Sigmoid colon (tissue), 7 donors: ENCODE results near the gene IQCK. TPM values are rescaled to one million over a fixed set of nuclear protein-coding genes. Genes with fewer than 3 reads are reported as not detected.

Experiments
- DNase-seq: peaks from one replicate; pipeline ENCODE4 v3.0.0-alpha.2; 2019
- H3K27ac ChIP-seq, 4 donors: fragments of 200-600 bp; sonication (generic); one replicate each; pipeline ENCODE4 v1.5.1; 2016 to 2019; ENCODE audit warnings: mild to moderate bottlenecking in 1 of 4
- H3K27me3 ChIP-seq, 3 donors: fragments of 200-600 bp; sonication (generic); one replicate each; pipeline ENCODE4 v1.5.1; 2019; ENCODE audit warnings: mild to moderate bottlenecking in 1 of 3
- H3K36me3 ChIP-seq, 4 donors: fragments of 200-600 bp; sonication (generic); one replicate each; pipeline ENCODE4 v1.5.1; 2016 to 2019
- H3K4me1 ChIP-seq, 4 donors: fragments of 200-600 bp; sonication (generic); one replicate each; pipeline ENCODE4 v1.5.1; 2017 to 2019
- H3K4me3 ChIP-seq, 4 donors: fragments of 200-600 bp; sonication (generic); one replicate each; pipeline ENCODE4 v1.5.1; 2017 to 2019; ENCODE audit warnings: mild to moderate bottlenecking in 2 of 4, moderate library complexity in 1 of 4
- H3K9me3 ChIP-seq, 4 donors: fragments of 200-600 bp in 3 of 4; sonication (generic) in 3 of 4; one replicate each; pipeline versions ENCODE4 v1.5.1 to v1.6.1; 2013 to 2019
- EP300 ChIP-seq, 4 donors: sonication (generic); formaldehyde crosslinking; IDR thresholded peaks; one replicate each; pipeline ENCODE4 v1.6.1; 2017; ENCODE audit warnings: antibody characterized with exemption in 4 of 4
- POLR2A ChIP-seq, 2 donors: fragments of 450-650 bp; IDR thresholded peaks; one replicate each; pipeline ENCODE4 v1.6.1; 2016; ENCODE audit warnings: antibody characterized with exemption in 2 of 2, mild to moderate bottlenecking in 2 of 2, moderate library complexity in 2 of 2
- POLR2AphosphoS5 ChIP-seq, 4 donors: sonication (generic); formaldehyde crosslinking; IDR thresholded peaks; one replicate each; pipeline ENCODE4 v1.6.1; 2017; ENCODE audit warnings: antibody characterized with exemption in 4 of 4
- WGBS, 2 donors: extraction: QIAGEN DNeasy Blood & Tissue Kit; methylation state at CpG; one replicate each; pipeline ENCODE4 v1.1.7; 2013; 5-methylcytosine and 5-hydroxymethylcytosine counted together
- intact Hi-C: fragments of 100-400 bp; cut with DNase I; formaldehyde crosslinking; loops from one replicate; pipeline ENCODE4 v1.15.1; 2023
- polyA plus RNA-seq, 3 donors: library from polyadenylated mRNA; stranded (reverse); fragments of 200-250 nt; gene quantifications; one replicate each; pipeline ENCODE4 v1.2.3, GENCODE V29; 2013
- total RNA-seq, 4 donors: library from RNA; depleted of rRNA; stranded (reverse); fragments of >200 nt; gene quantifications; one replicate each; pipeline ENCODE4 v1.1.0, GENCODE V29; 2016
- TF ChIP-seq, protein P1 (sequence below), 4 experiments: fragments of 450-650 bp in 3 of 4; fragments of 200-600 bp in 1 of 4; IDR thresholded peaks; one replicate each; pipeline ENCODE4 v1.5.1; 2016 to 2019; ENCODE audit warnings: antibody characterized with exemption in 4 of 4, mild to moderate bottlenecking in 3 of 4, moderate library complexity in 2 of 4
- donor health status: healthy with polysubstance abuse.
- donor health status: Bipolar disorder and iron deficiency.
- donor health status: healthy.

IQCK gene
- total and polyA plus RNA-seq, 7 donors: 5.1 to 16.6 (median 10.3) TPM

DNA sequence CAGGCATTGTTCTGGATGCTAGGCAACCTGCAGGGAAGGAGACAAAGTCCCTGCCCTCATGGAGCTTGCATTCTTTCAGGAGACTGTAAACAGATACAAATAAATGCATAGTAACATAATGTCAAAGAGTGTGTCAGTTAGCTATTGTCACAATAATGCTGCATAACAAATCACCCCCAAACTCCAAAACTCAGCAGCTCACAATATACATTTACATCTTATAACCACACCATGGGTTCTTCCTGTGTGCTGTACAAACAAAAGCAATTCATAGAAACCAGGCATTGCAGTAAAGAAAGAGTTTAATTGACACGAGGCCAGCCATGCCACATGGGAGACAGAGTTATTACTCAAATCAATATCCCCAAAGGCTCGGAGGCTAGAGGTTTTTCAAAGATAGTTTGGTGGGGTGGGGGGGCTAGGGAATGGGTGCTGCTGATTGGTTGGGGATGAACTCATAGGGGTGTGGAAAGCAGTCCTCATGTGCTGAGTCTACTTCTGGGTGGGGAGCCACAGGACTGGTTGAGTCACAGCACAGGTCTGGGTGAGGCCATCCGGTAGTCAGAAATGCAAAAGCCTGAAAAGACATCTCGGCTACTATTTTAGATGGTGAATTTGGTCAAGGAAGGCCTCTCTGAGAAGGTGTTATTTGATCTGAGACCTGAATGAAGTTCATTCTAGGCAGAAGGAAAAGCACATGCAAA is 87.5 kb downstream of the IQCK start:
- no peaks in the 10 kb centered on the region for H3K36me3 ChIP-seq
- no peak overlapping the region for H3K27ac ChIP-seq
- H3K27me3 ChIP-seq: no peaks in the 10 kb centered on the region
- no peaks in the 10 kb centered on the region for H3K9me3 ChIP-seq
- no peaks in the 10 kb centered on the region for H3K4me1 ChIP-seq
- intact Hi-C loops: no loop called here
- no peak for TF ChIP-seq POLR2A (IDR thresholded peaks at IDR 0.05)
- TF ChIP-seq, protein P1, sequence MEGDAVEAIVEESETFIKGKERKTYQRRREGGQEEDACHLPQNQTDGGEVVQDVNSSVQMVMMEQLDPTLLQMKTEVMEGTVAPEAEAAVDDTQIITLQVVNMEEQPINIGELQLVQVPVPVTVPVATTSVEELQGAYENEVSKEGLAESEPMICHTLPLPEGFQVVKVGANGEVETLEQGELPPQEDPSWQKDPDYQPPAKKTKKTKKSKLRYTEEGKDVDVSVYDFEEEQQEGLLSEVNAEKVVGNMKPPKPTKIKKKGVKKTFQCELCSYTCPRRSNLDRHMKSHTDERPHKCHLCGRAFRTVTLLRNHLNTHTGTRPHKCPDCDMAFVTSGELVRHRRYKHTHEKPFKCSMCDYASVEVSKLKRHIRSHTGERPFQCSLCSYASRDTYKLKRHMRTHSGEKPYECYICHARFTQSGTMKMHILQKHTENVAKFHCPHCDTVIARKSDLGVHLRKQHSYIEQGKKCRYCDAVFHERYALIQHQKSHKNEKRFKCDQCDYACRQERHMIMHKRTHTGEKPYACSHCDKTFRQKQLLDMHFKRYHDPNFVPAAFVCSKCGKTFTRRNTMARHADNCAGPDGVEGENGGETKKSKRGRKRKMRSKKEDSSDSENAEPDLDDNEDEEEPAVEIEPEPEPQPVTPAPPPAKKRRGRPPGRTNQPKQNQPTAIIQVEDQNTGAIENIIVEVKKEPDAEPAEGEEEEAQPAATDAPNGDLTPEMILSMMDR (IDR thresholded peaks at IDR 0.05): no peak
- TF ChIP-seq POLR2AphosphoS5 (IDR thresholded peaks at IDR 0.05): no peak
- TF ChIP-seq EP300 (IDR thresholded peaks at IDR 0.05): no peak
- 91 to 93% methylated on average over 4 of the region's 4 CpGs for WGBS, 2 donors
- no peak overlapping the region for H3K4me3 ChIP-seq
- no peak for DNase-seq

DNA sequence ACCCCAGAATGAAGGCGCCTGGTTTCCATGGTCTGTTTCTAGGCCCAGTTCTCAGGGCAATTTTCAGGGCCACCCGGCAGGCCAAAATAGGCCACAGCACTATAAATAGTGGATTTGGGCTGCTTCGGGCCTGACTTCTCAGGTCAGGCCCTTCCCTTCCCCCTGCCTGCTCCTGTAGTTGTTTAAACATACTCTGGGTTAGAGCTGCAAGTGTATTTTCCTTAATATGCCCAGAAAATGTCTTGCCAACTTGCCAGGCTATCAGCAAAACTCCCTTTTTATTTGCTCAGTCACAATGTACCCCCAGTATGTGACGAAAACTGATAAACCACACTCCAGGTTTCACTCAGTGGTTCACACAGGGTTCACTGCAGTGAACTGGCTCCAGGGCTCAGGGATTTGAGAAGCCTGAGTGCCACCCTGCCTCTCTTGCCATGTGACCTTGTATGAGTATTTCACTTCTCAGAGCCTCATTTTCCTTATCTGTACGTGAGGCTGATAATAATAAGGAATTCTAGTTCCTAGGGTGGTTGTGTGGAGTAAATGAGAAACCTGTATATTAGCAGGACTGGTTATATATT is 90.1 kb downstream of the IQCK start:
- Histone ChIP-seq H3K4me3 (no peak overlapping the region), H3K27me3 (no peaks in the 10 kb centered on the region), H3K4me1 (no peaks in the 10 kb centered on the region), H3K36me3 (no peaks in the 10 kb centered on the region), H3K27ac (no peak overlapping the region), H3K9me3 (no peaks in the 10 kb centered on the region)
- intact Hi-C loops: no loop called here
- whole genome bisulfite sequencing, 2 donors: 69 to 72% methylated on average over 5 of the region's 5 CpGs
- peak; percentile 36 for DNase-seq
- TF ChIP-seq EP300 (IDR thresholded peaks at IDR 0.05): no peak

DNA sequence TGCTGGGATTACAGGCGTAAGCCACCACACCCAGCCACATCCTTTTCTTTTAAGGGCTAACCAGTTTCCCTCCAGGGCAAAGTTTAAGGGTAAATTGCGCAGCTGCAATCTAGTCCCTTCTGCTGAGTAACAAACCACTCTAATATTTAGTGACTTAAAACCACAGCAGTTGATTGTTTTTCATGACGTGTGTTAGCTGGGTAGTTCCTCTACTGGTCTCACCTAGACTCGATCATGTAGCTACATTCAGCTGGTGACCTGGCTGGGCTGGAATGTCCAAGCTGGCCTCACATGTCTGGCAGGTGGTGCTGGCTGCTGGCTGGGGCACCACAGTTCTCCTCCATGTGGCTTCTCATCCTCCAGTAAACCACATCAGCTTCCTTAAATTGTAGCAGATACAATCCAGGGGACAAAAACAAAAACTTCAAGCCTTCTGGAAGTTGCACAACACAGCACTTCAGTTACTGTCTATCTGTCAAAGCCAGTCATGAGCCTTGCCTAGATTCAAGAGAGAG is 91.1 kb downstream of the IQCK start:
- intact Hi-C loops: no loop called here
- peak overlapping the region in 1 of 4 donors; percentile 8 for H3K27ac ChIP-seq
- 68 to 70% methylated on average over 4 of the region's 4 CpGs for WGBS, 2 donors

DNA sequence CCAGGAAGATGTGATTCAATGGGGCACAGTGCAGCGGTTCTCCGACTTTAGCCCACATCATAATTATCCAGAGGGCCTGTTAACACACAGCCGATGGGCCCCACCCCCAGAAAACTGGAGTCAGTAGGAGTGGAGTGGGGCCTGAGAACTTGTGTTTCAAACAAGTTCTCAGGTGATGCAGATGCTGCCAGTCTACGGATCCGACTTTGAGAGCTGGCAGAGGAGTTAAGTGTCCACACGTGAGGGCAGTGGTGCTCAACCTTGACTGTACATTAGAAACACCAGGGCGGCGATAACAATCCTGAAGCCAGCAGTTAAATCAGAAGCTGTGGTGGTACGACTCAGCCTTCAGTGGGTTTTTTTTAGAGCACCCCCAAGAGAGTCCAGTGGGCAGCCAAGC is 91.6 kb downstream of the IQCK start:
- TF ChIP-seq, protein P1 (IDR thresholded peaks at IDR 0.05): no peak
- TF ChIP-seq POLR2A (IDR thresholded peaks at IDR 0.05): no peak
- TF ChIP-seq EP300 (IDR thresholded peaks at IDR 0.05): no peak
- no peak for TF ChIP-seq POLR2AphosphoS5 (IDR thresholded peaks at IDR 0.05)
- intact Hi-C loops: no loop called here
- Histone ChIP-seq H3K27me3 (no peaks in the 10 kb centered on the region), H3K36me3 (no peaks in the 10 kb centered on the region), H3K4me1 (no peaks in the 10 kb centered on the region), H3K27ac (peak overlapping the region in 1 of 4 donors; percentile 8), H3K4me3 (no peak overlapping the region), H3K9me3 (no peaks in the 10 kb centered on the region)
- 96% methylated on average over 9 of the region's 9 CpGs for WGBS, 2 donors
- peak; percentile 47 for DNase-seq

More for the DNA sequence above, 91.1 kb downstream of the IQCK start:
- DNase-seq: peak; percentile 49
- Histone ChIP-seq H3K4me3 (no peak overlapping the region), H3K4me1 (no peaks in the 10 kb centered on the region), H3K27me3 (no peaks in the 10 kb centered on the region), H3K9me3 (no peaks in the 10 kb centered on the region), H3K36me3 (no peaks in the 10 kb centered on the region)
- no peak for TF ChIP-seq EP300 (IDR thresholded peaks at IDR 0.05)
- TF ChIP-seq POLR2A (IDR thresholded peaks at IDR 0.05): no peak
- no peak for TF ChIP-seq POLR2AphosphoS5 (IDR thresholded peaks at IDR 0.05)
- TF ChIP-seq, protein P1 (IDR thresholded peaks at IDR 0.05): no peak

DNA sequence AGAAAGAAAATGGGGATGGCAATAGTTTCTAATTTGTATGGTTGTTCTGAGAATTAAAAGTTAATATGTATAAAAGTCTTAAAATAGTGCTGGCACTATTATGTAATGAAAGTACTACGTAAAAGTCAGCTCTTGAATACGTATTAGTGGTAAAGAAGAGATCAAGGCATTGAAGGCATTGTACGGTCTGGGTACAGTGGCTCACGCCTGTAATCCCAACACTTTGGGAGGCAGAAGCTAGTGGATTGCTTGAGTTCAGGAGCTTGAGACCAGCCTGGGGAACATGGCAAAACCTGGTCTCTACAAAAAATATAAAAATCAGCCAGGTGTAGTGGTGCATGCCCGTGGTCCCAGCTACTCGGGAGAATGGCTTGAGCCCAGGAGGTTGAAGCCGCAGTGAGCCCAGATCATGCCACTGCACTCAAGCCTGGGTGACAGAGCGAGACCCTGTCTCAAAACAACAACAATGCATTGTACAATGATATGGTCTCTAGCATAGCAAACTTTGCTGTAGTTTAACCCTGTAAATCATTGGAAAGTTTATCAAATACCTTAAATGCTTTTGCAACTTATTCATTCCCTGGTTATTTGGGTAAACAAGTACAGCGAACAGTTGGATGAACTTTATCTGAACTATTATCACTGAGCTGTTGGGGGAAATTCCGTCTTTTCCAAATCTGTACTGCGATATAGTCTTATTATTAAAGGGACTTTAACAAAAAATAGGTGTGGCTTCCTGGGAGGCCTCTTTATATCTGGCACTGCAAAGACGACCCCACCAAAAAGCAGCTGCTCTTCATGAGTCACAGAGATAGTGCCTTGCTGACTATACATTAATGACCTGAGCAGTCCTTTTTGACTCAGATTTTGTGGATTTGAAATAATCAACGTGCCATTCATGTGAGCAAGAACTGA is 93.0 kb downstream of the IQCK start:
- no peak overlapping the region for H3K4me3 ChIP-seq
- intact Hi-C loops: no loop called here
- H3K27me3 ChIP-seq: no peaks in the 10 kb centered on the region
- H3K27ac ChIP-seq: no peak overlapping the region
- no peaks in the 10 kb centered on the region for H3K36me3 ChIP-seq
- no peak for TF ChIP-seq EP300 (IDR thresholded peaks at IDR 0.05)
- TF ChIP-seq, protein P1 (IDR thresholded peaks at IDR 0.05): no peak
- no peak for TF ChIP-seq POLR2A (IDR thresholded peaks at IDR 0.05)
- no peak for TF ChIP-seq POLR2AphosphoS5 (IDR thresholded peaks at IDR 0.05)
- peak; percentile 37 for DNase-seq
- 84 to 88% methylated on average over 13 of the region's 13 CpGs for WGBS, 2 donors
- no peaks in the 10 kb centered on the region for H3K4me1 ChIP-seq
- no peaks in the 10 kb centered on the region for H3K9me3 ChIP-seq
